WERI-Rb-1 (cell line): ENCODE measurements around the gene HHAT.

Experiments used
- DNase-seq: peaks from one replicate; pipeline ENCODE4 v3.0.0-alpha.2; 2020
- H3K27ac ChIP-seq: fragments of 250-450 bp; sonication (Bioruptor Pico); 2 replicates; pipeline ENCODE4 v1.5.1; 2020; ENCODE audit warnings: mild to moderate bottlenecking, moderate library complexity
- H3K27me3 ChIP-seq: fragments of 250-450 bp; sonication (Bioruptor Pico); 2 replicates; pipeline ENCODE4 v1.5.1; 2021; ENCODE audit warnings: mild to moderate bottlenecking, low read depth, moderate library complexity; ENCODE audit not compliant: insufficient read depth, severe bottlenecking
- H3K36me3 ChIP-seq: fragments of 250-450 bp; sonication (Bioruptor Pico); 2 replicates; pipeline ENCODE4 v1.5.1; 2020; ENCODE audit warnings: mild to moderate bottlenecking, moderate library complexity
- H3K4me3 ChIP-seq: 2 replicates; pipeline ENCODE4 v1.5.1; 2011; ENCODE audit warnings: low read depth, mild to moderate bottlenecking, control low read depth, low read length
- H3K9me3 ChIP-seq: fragments of 250-450 bp; sonication (Bioruptor Pico); 2 replicates; pipeline ENCODE4 v1.5.1; 2021; ENCODE audit warnings: mild to moderate bottlenecking, moderate library complexity; ENCODE audit not compliant: severe bottlenecking
- TF ChIP-seq, protein P1 (sequence below): IDR thresholded peaks from 2 replicates; pipeline ENCODE4 v1.5.1; 2011; ENCODE audit warnings: low read depth, mild to moderate bottlenecking, control low read depth, inconsistent platforms, low read length

Gene HHAT

DNA sequence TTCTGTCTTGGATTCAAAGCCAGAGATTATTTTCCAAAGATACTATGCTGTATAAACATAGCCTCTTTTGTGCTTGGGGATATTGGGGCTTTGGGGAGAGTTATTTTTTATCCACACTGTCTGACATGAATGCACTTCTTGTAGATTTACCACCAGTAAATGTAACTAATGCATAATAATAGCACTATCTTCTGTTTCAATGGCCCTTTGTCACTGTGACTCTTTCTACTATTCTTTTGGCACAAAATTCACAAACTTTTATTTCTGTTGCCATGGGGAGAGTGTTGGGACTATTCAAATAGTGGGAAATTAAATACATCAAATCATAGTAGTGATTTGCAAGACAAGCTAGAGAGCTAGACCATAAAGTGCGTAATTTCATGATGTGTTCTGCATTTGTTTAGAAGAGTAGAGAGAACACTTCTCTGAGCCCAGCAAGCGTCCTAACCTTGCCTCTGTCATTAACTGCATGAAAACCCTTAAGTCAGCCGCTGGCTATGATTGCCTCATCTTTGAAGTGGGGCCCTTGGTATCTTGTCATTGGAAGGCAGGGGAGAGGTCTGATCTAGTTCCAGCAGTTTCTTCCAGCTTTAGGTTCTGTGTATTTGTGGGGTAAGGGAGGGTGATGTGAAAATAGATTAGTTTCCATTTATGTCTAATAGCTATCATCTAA lies 154.4 kb downstream of the HHAT start:
- no peaks in the 10 kb centered on the region for H3K27me3 ChIP-seq
- no peak overlapping the region for H3K27ac ChIP-seq
- no peak for DNase-seq
- no peaks in the 10 kb centered on the region for H3K36me3 ChIP-seq
- H3K4me3 ChIP-seq, result no peak overlapping the region
- H3K9me3 ChIP-seq, result no peaks in the 10 kb centered on the region
- TF ChIP-seq, protein P1, sequence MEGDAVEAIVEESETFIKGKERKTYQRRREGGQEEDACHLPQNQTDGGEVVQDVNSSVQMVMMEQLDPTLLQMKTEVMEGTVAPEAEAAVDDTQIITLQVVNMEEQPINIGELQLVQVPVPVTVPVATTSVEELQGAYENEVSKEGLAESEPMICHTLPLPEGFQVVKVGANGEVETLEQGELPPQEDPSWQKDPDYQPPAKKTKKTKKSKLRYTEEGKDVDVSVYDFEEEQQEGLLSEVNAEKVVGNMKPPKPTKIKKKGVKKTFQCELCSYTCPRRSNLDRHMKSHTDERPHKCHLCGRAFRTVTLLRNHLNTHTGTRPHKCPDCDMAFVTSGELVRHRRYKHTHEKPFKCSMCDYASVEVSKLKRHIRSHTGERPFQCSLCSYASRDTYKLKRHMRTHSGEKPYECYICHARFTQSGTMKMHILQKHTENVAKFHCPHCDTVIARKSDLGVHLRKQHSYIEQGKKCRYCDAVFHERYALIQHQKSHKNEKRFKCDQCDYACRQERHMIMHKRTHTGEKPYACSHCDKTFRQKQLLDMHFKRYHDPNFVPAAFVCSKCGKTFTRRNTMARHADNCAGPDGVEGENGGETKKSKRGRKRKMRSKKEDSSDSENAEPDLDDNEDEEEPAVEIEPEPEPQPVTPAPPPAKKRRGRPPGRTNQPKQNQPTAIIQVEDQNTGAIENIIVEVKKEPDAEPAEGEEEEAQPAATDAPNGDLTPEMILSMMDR, result no peak

DNA sequence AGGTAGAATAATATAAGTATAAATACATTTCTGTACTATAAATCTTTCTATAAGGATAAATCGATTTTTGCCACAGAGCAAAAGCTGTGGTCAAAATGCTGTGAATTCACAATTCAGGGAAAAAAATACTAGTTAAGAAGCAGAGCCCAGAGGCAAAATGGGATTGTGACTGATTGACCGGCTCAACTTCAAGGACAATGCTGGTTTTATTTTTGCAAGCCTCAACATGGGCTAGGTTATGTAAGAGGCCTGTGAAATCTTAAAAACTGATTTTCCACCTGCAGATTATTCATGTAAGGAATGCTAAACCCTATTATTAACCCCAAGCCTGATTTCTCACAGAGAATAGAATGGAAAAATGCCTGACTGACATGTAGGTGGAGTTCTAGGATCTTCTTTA lies 155.1 kb downstream of the HHAT start:
- Histone ChIP-seq H3K27ac (no peak overlapping the region), H3K36me3 (no peaks in the 10 kb centered on the region), H3K9me3 (no peaks in the 10 kb centered on the region), H3K27me3 (no peaks in the 10 kb centered on the region), H3K4me3 (no peak overlapping the region)
- TF ChIP-seq, protein P1, result no peak
- DNase-seq, result no peak

DNA sequence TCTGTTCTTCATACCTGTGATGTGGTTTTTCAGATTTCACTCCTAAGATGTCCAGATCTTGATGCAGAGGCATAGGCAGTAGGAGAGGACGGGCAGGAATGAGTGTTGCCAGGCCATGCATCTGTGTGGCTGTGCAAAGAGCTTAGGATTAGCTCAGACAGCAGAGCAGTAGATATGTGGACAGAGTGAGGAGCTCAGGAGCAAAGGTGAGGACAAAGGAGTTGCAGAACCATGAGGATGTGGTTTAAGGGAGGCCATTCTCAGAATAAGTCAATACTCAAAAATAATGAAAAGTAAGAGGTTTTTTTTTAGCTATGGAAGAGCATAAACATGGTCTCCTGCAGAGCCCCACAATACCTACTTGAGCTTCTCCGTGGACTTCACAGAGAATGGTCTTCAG lies 158.3 kb downstream of the HHAT start:
- H3K36me3 ChIP-seq, result no peaks in the 10 kb centered on the region
- no peaks in the 10 kb centered on the region for H3K9me3 ChIP-seq
- H3K27me3 ChIP-seq, result no peaks in the 10 kb centered on the region
- TF ChIP-seq, protein P1, result no peak
- no peak overlapping the region for H3K4me3 ChIP-seq
- no peak overlapping the region for H3K27ac ChIP-seq
- DNase-seq, result no peak

DNA sequence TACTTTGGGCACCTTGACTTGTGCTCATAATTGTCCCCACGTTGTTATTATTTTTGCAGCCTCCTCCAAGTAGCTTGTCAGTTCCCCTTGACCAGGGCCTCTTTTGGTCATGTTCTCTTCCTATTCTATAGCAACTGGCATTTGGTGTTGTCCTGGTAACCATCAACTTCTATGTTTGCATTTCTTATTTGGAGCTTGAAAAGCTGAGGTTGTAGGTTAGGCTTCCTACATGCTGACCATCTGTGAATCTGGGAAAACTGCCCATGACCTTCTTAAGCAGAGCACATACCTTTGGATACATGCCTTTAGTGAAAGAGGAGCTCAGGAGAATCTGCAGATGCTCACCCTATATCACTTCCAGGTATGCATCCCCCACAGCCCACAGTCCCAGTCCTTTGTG lies 160.8 kb downstream of the HHAT start:
- TF ChIP-seq, protein P1, result no peak
- H3K4me3 ChIP-seq, result no peak overlapping the region
- no peaks in the 10 kb centered on the region for H3K27me3 ChIP-seq
- no peak overlapping the region for H3K27ac ChIP-seq
- DNase-seq, result no peak
- no peaks in the 10 kb centered on the region for H3K9me3 ChIP-seq
- H3K36me3 ChIP-seq, result no peaks in the 10 kb centered on the region

DNA sequence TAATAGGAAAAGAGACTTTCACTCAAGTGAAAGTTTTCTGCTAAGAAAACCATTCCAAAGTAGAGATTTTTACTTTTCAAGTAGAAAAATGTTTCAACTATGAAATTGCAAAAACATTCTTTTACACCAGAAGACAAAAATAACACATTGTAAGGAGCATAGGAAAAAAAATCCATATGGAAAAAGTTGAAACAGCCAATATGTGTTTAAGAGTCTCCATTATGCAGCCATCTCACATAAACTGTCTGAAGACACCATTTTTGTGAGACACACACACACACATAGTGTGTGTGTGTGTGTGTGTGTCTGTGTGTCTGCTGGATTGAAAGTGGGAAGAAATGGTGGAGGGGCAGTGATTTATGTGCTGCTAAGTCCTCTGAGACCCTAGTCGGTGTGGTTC lies 162.1 kb downstream of the HHAT start:
- H3K27ac ChIP-seq, result no peak overlapping the region
- DNase-seq, result no peak
- H3K27me3 ChIP-seq, result no peaks in the 10 kb centered on the region
- TF ChIP-seq, protein P1, result no peak
- no peaks in the 10 kb centered on the region for H3K36me3 ChIP-seq
- no peaks in the 10 kb centered on the region for H3K9me3 ChIP-seq
- no peak overlapping the region for H3K4me3 ChIP-seq

DNA sequence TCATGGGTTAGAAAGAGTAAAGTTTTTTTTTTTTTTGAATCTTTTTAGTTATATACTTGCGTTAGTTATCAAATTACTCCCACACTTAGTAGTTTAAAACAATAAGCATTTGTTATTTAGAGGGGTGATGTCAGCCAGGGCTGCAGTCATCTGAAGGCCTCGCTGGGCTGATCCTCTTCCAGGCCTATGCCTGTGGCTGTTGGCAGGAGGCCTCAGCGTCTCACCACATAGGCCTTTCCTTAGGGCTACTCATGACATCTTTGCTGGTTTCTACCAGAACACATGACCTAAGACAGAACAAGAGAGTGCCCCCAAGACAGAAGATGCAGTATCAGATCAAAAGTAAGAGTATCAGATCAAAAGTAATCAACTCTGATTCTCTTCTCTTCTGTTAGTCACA lies 167.4 kb downstream of the HHAT start:
- no peaks in the 10 kb centered on the region for H3K27me3 ChIP-seq
- H3K36me3 ChIP-seq, result no peaks in the 10 kb centered on the region
- DNase-seq, result no peak
- no peak overlapping the region for H3K4me3 ChIP-seq
- H3K9me3 ChIP-seq, result no peaks in the 10 kb centered on the region
- TF ChIP-seq, protein P1, result no peak
- no peak overlapping the region for H3K27ac ChIP-seq
